Thyroid gland (tissue), 4 donors: Measurements from ENCODE around the gene NECAB3. TPM values are rescaled to one million over a fixed set of nuclear protein-coding genes. Genes with fewer than 3 reads are reported as not detected.
A peak's percentile ranks its signal among the peaks of the same experiment; 100 is the strongest.

Experiments used
- DNase-seq, 2 donors: peaks; one replicate each; pipeline ENCODE4 v3.0.0-alpha.2; 2019
- H3K27ac ChIP-seq, 3 donors: fragments of 200-600 bp; sonication (generic); 1 replicate in 2 of 3; 2 replicates in 1 of 3; pipeline ENCODE4 v1.5.1; 2016 to 2019; ENCODE audit warnings: mild to moderate bottlenecking in 1 of 3, moderate library complexity in 1 of 3
- H3K27me3 ChIP-seq: fragments of 200-600 bp; sonication (generic); one replicate; pipeline ENCODE4 v1.5.1; 2019
- H3K36me3 ChIP-seq, 2 donors: fragments of 200-600 bp; sonication (generic); one replicate each; pipeline ENCODE4 v1.5.1; 2016 to 2019
- H3K4me1 ChIP-seq, 2 donors: fragments of 200-600 bp; sonication (generic); one replicate each; pipeline ENCODE4 v1.5.1; 2017 to 2019
- H3K4me3 ChIP-seq, 3 donors: fragments of 200-600 bp; sonication (generic); replicated peaks in 1 of 3; 1 replicate in 2 of 3; 2 replicates in 1 of 3; pipeline ENCODE4 v1.5.1; 2016; ENCODE audit warnings: mild to moderate bottlenecking in 1 of 3
- H3K9me3 ChIP-seq: fragments of 200-600 bp; sonication (generic); one replicate; pipeline ENCODE4 v1.5.1; 2017
- POLR2A ChIP-seq, 2 donors: fragments of 450-650 bp; IDR thresholded peaks; one replicate each; pipeline ENCODE4 v1.6.1; 2017; ENCODE audit warnings: antibody characterized with exemption in 2 of 2, mild to moderate bottlenecking in 2 of 2, moderate library complexity in 1 of 2
- WGBS, 2 donors: methylation state at CpG; one replicate each; pipeline ENCODE4 v1.1.5; 2017; 5-methylcytosine and 5-hydroxymethylcytosine counted together
- intact Hi-C: fragments of 100-400 bp; cut with DNase I; formaldehyde crosslinking; loops from one replicate; pipeline ENCODE4 v1.15.1; 2023
- total RNA-seq, 4 donors: library from RNA; depleted of rRNA; stranded (reverse); fragments of >200 nt; gene quantifications; one replicate each; pipeline ENCODE4 v1.2.3, GENCODE V29; 2016
- TF ChIP-seq, protein P1 (sequence below), 6 experiments: fragments of 200-600 bp in 3 of 6; fragments of 450-650 bp in 3 of 6; sonication (generic) in 3 of 6; IDR thresholded peaks; one replicate each; pipeline ENCODE4 v1.5.1; 2016 to 2019; ENCODE audit warnings: antibody characterized with exemption in 6 of 6, mild to moderate bottlenecking in 2 of 6, inconsistent platforms in 1 of 6, moderate library complexity in 1 of 6

Gene NECAB3
- total RNA-seq, 4 donors from 2014 or later = 65.2 to 99.8 (median 73.4) TPM

DNA sequence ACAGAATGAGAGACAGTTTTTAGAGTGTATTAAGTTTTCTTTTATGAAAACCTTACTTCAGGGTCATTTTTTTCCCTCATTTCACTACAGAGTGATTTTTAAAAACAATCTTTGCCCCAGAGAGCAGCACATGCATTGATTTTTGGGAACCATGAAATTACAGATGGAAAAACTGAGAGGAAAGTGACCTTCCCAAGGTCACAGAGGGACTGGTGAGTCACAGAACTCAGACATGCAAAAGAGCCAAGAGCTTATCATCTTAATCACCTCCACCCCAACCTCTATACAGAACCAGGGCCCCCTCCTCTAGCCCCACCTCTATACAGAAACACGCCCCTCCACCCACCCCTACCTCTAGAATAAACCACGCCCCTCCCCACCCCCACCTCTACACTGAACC is 35.2 kb upstream of the NECAB3 start:
- H3K27ac ChIP-seq = peak overlapping the region in 1 of 3 donors; percentile 10
- no peaks in the 10 kb centered on the region for H3K9me3 ChIP-seq
- no peaks in the 10 kb centered on the region for H3K27me3 ChIP-seq
- no peak overlapping the region for H3K4me3 ChIP-seq
- DNase-seq = no peak
- H3K36me3 ChIP-seq = peaks cover 0 to 15% of the 10 kb centered on the region in 2 donors
- 82 to 97% methylated on average over 2 of the region's 2 CpGs for WGBS, 2 donors
- H3K4me1 ChIP-seq = peaks cover 0 to 5% of the 10 kb centered on the region in 2 donors
- TF ChIP-seq, protein P1, sequence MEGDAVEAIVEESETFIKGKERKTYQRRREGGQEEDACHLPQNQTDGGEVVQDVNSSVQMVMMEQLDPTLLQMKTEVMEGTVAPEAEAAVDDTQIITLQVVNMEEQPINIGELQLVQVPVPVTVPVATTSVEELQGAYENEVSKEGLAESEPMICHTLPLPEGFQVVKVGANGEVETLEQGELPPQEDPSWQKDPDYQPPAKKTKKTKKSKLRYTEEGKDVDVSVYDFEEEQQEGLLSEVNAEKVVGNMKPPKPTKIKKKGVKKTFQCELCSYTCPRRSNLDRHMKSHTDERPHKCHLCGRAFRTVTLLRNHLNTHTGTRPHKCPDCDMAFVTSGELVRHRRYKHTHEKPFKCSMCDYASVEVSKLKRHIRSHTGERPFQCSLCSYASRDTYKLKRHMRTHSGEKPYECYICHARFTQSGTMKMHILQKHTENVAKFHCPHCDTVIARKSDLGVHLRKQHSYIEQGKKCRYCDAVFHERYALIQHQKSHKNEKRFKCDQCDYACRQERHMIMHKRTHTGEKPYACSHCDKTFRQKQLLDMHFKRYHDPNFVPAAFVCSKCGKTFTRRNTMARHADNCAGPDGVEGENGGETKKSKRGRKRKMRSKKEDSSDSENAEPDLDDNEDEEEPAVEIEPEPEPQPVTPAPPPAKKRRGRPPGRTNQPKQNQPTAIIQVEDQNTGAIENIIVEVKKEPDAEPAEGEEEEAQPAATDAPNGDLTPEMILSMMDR (IDR thresholded peaks at IDR 0.05) = no peak
- no peak for TF ChIP-seq POLR2A (IDR thresholded peaks at IDR 0.05)
- intact Hi-C loops = no loop called here

DNA sequence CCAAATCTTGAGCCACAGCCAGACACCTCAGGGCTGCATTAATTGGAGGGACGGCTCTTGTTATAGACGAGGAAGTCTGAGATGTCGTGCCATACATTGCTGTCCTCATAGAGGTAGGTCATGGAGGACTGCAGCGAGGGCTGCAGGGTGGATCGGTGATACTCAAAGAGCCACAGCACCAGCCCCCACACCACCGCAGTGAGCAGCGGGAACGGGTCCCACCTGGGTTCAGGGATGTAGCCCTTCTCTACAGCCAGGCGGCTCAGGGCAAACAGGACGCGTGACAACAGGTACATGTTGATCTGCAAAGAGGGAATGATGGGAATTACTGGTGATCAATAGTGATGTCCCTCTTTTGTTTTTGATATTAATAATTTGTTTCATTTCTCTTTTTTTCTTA is 33.4 kb upstream of the NECAB3 start:
- H3K9me3 ChIP-seq = no peaks in the 10 kb centered on the region
- no peak overlapping the region for H3K27ac ChIP-seq
- no peaks in the 10 kb centered on the region for H3K27me3 ChIP-seq
- intact Hi-C loops = no loop called here
- TF ChIP-seq, protein P1 (IDR thresholded peaks at IDR 0.05) = no peak
- TF ChIP-seq POLR2A (IDR thresholded peaks at IDR 0.05) = no peak
- DNase-seq = no peak
- H3K36me3 ChIP-seq = peaks cover 0 to 9% of the 10 kb centered on the region in 2 donors
- peaks cover 0 to 10% of the 10 kb centered on the region in 2 donors for H3K4me1 ChIP-seq
- H3K4me3 ChIP-seq = no peak overlapping the region
- 84 to 89% methylated on average over 11 of the region's 11 CpGs for WGBS, 2 donors

DNA sequence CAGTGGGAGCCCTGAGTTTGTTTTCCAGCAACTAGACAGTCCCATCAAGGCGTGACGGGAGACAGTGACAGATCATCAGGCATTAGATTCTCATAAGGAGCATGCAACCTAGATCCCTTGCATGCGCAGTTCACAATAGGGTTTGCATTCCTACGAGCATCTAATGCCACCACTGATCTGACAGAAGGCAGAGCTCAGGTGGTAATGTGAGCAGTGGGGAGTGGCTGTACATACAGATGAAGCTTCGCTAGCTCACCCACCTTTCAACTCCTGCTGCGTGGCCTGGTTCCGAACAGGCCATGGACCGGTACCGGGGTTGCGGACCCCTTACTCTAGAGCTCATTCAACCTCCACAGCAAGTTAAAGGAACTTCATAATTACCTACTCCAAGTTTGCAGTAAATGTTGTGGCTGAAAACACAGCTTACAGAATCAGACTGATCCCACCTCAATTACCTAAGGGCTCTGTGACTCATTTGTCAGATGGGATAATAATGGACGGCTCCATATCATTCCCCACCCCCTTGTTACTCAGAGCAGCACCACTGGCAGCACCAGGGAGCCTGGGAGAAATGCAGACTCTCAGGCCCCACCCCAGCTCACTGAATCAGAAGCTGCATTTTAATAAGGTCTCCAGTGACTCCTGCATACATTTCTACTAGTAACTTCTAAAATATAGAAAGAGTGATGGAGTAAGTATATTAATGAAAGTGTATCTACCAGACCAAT is 30.1 kb upstream of the NECAB3 start:
- no peaks in the 10 kb centered on the region for H3K27me3 ChIP-seq
- peaks cover 0 to 5% of the 10 kb centered on the region in 2 donors for H3K36me3 ChIP-seq
- TF ChIP-seq, protein P1 (IDR thresholded peaks at IDR 0.05) = no peak
- TF ChIP-seq POLR2A (IDR thresholded peaks at IDR 0.05) = no peak
- 93 to 97% methylated on average over 11 of the region's 11 CpGs for whole genome bisulfite sequencing, 2 donors
- H3K27ac ChIP-seq = no peak overlapping the region
- H3K4me1 ChIP-seq = peaks cover 0 to 14% of the 10 kb centered on the region in 2 donors
- no peaks in the 10 kb centered on the region for H3K9me3 ChIP-seq
- no peak for DNase-seq
- intact Hi-C loops = no loop called here
- no peak overlapping the region for H3K4me3 ChIP-seq

DNA sequence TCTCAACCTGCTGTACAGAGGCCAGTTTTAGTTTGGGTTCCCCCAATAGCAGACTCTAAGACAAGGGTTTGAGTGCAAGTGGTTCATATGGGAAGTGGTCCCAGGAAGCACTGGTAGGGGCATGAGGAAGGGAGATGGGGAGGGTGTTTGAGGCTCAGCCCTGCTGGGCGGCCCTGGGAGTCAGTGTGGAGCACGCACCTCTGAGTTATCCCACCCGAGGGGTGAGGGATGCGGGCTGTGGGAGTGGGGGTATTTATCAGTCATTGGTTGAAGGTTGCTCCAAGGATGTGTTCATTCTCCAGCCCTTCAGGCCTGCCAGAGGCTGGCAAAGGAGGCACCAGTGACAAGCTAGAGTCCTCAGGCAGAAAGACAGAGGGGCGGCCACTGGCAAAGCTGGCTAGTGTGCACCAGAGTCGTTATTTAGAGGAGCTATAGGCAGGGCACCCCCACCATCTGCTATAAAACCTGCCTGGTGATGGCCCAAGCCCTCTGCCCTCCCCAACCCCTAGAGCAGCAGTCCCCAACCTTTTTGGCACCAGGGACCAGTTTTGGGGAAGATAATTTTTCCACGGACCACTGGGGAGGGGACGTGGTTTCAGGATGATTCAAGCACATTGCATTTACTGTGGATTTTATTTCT is 29.4 kb upstream of the NECAB3 start:
- peaks cover 0 to 14% of the 10 kb centered on the region in 2 donors for H3K4me1 ChIP-seq
- no peak for DNase-seq
- no peak overlapping the region for H3K4me3 ChIP-seq
- WGBS, 2 donors = 86 to 92% methylated on average over 7 to 8 of the region's 8 CpGs
- H3K27ac ChIP-seq = no peak overlapping the region
- H3K27me3 ChIP-seq = no peaks in the 10 kb centered on the region
- TF ChIP-seq, protein P1 (IDR thresholded peaks at IDR 0.05) = no peak
- no peak for TF ChIP-seq POLR2A (IDR thresholded peaks at IDR 0.05)
- H3K9me3 ChIP-seq = no peaks in the 10 kb centered on the region
- H3K36me3 ChIP-seq = peaks cover 0 to 5% of the 10 kb centered on the region in 2 donors
- intact Hi-C loops = no loop called here

DNA sequence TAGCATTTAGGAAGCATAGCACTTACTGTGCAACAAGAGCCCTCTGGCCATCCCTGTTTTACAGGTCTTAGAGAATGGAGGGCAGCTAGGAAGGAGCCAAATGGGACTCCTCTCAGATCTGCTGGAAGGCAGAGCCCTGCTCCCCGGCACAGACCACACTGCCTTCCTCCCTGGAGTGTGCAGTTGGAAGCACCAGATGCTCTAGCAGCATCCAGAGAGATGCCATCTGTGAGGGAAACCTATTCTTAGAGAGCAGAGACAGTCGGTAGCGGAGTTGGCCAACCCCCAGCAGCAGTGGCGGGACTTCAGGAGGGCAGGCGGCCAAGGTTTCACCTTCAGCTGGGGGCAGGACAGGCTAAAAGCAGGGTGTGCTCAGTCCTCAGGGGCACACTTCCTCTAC is 28.6 kb upstream of the NECAB3 start:
- no peaks in the 10 kb centered on the region for H3K9me3 ChIP-seq
- 28 to 79% methylated on average over 5 of the region's 5 CpGs for WGBS, 2 donors
- H3K27ac ChIP-seq = no peak overlapping the region
- H3K36me3 ChIP-seq = peaks cover 0 to 5% of the 10 kb centered on the region in 2 donors
- H3K4me1 ChIP-seq = peaks cover 0 to 14% of the 10 kb centered on the region in 2 donors
- no peak for TF ChIP-seq POLR2A (IDR thresholded peaks at IDR 0.05)
- no peak overlapping the region for H3K4me3 ChIP-seq
- peak; percentile 59 to 61 for DNase-seq
- H3K27me3 ChIP-seq = no peaks in the 10 kb centered on the region
- intact Hi-C loops = no loop called here
